Measurements from ENCODE around the gene MSH5. TPM values are rescaled to one million over a fixed set of nuclear protein-coding genes. Genes with fewer than 3 reads are reported as not detected.

MSH5 gene
- total and polyA plus RNA-seq, 9 of the 15 experiments (the other 6 are each of a cell fraction or from before 2014, with no cell fraction given), result 12.5 to 104 (median 46.6) TPM

- TF ChIP-seq ZSCAN29 (IDR thresholded peaks at IDR 0.05) (0 out of 2 replicates have a peak, but pooled peaks have one; percentile 13), ARID3B (CRISPR knock-in tag; IDR thresholded peaks at IDR 0.05; ENCODE audit: borderline replicate concordance) (0 out of 2 replicates have a peak, but pooled peaks have one; percentile 59), MYC (IDR thresholded peaks at IDR 0.05; ENCODE audit: low read depth, low read length) (no peak), MYC (CRISPR knock-in tag; IDR thresholded peaks at IDR 0.05; ENCODE audit: borderline replicate concordance, low read depth) (peak; percentile 15; the same call in 1 of the 2 replicates), CTCF (IDR thresholded peaks at IDR 0.05 in 2 of 3, conservative IDR thresholded peaks at IDR 0.05 in 1 of 3; ENCODE audit: insufficient read depth in 2 of 3, low read depth in 1 of 3, low read length in 3 of 3) (peak in 1 of 3 experiments; percentile 99; a peak in 2 of 6 replicates), TAF1 (IDR thresholded peaks at IDR 0.05; ENCODE audit: control insufficient read depth, extremely low read depth, insufficient read depth, low read length, severe bottlenecking) (peak; percentile 39), ZNF785 (CRISPR knock-in tag; IDR thresholded peaks at IDR 0.05) (no peak), ZNF740 (CRISPR knock-in tag; IDR thresholded peaks at IDR 0.05) (0 out of 2 replicates have a peak, but pooled peaks have one; percentile 40), ZNF740 (tag; IDR thresholded peaks at IDR 0.05) (no peak), TCF3 (CRISPR knock-in tag; IDR thresholded peaks at IDR 0.05) (peak; percentile 43), KHSRP (IDR thresholded peaks at IDR 0.05) (no peak), ZBTB7A (IDR thresholded peaks at IDR 0.05; ENCODE audit: borderline replicate concordance, control insufficient read depth, low read depth, low read length) (peak; percentile 99), FOXP1 (CRISPR knock-in tag; IDR thresholded peaks at IDR 0.05) (peak; percentile 8; the same call in 1 of the 2 replicates), HINFP (tag; conservative IDR thresholded peaks at IDR 0.05; ENCODE audit: low read depth) (no peak), ZBTB12 (CRISPR knock-in tag; IDR thresholded peaks at IDR 0.05) (no peak), ETV5 (CRISPR knock-in tag; IDR thresholded peaks at IDR 0.05; ENCODE audit: low read depth) (peak; percentile 60; the same call in 1 of the 2 replicates), MAFK (IDR thresholded peaks at IDR 0.05; ENCODE audit: low read length) (peak; percentile 6; the same call in 1 of the 2 replicates), BCOR (IDR thresholded peaks at IDR 0.05) (peak; percentile 85)
Observed at GRCh38 chr6:31728767-31729514, 10.9 kb upstream of the MSH5 start, which contains the start of gene DDAH2 (continued).
